Measurements from ENCODE around the gene CHDH. TPM values are rescaled to one million over a fixed set of nuclear protein-coding genes. Genes with fewer than 3 reads are reported as not detected.

Gene CHDH
- total and polyA plus RNA-seq, 12 donors, result 0.29 to 17.5 (median 2.2) TPM

- intact Hi-C loops (cut with DNase I), result loop anchor here in 1 of 10 donors (2.0 kb wide), 1 partner anchor 28 kb away; no protein-coding TSS in a partner anchor
- H3K4me1 ChIP-seq, result no peaks in the 10 kb centered on the region
- no peaks in the 10 kb centered on the region for H3K9me3 ChIP-seq
- H3K4me3 ChIP-seq, result no peak overlapping the region
- peaks cover 0 to 36% (median 14%) of the 10 kb centered on the region in 7 donors for H3K27me3 ChIP-seq
- no peaks in the 10 kb centered on the region for H3K36me3 ChIP-seq
- TF ChIP-seq CTCF (IDR thresholded peaks at IDR 0.05), result no peak
- ATAC-seq (no peak), DNase-seq (no peak)
- H3K27ac ChIP-seq, result no peak overlapping the region
- WGBS, 2 donors, result 89 to 90% methylated on average over 7 of the region's 7 CpGs
Observed at GRCh38 chr3:53766706-53767105, 79.5 kb downstream of the CHDH start.

GRCh38 chr3:53765753-53766152 is 80.5 kb downstream of the CHDH start:
- peaks cover 0 to 40% (median 11%) of the 10 kb centered on the region in 7 donors for H3K27me3 ChIP-seq
- no peak overlapping the region for H3K27ac ChIP-seq
- no peaks in the 10 kb centered on the region for H3K4me1 ChIP-seq
- TF ChIP-seq CTCF (IDR thresholded peaks at IDR 0.05), result no peak
- WGBS, 2 donors, result 82 to 90% methylated on average over 5 of the region's 5 CpGs
- no peak overlapping the region for H3K4me3 ChIP-seq
- H3K36me3 ChIP-seq, result no peaks in the 10 kb centered on the region
- intact Hi-C loops (cut with DNase I), result loop anchor here in 1 of 10 donors (2.0 kb wide), 1 partner anchor 29 kb away; no protein-coding TSS in a partner anchor
- DNase-seq (no peak), ATAC-seq (no peak)
- H3K9me3 ChIP-seq, result no peaks in the 10 kb centered on the region

GRCh38 chr3:53764026-53764775 is 82.0 kb downstream of the CHDH start:
- no peak for DNase-seq
- Histone ChIP-seq H3K27ac (no peak overlapping the region), H3K27me3 (peaks cover 0 to 29% (median 6%) of the 10 kb centered on the region in 7 donors), H3K4me3 (no peak overlapping the region), H3K36me3 (no peaks in the 10 kb centered on the region), H3K4me1 (no peaks in the 10 kb centered on the region), H3K9me3 (no peaks in the 10 kb centered on the region)
- no peak for ATAC-seq
- intact Hi-C loops (cut with DNase I), result no loop called here
- TF ChIP-seq CTCF (IDR thresholded peaks at IDR 0.05), result no peak
- WGBS, 2 donors, result 84 to 87% methylated on average over 14 of the region's 14 CpGs

- Histone ChIP-seq H3K27me3 (peaks cover 0 to 22% (median 3%) of the 10 kb centered on the region in 7 donors), H3K4me3 (no peak overlapping the region), H3K36me3 (no peaks in the 10 kb centered on the region), H3K9me3 (no peaks in the 10 kb centered on the region), H3K4me1 (no peaks in the 10 kb centered on the region), H3K27ac (no peak overlapping the region)
- TF ChIP-seq CTCF (IDR thresholded peaks at IDR 0.05), result no peak
- WGBS, 2 donors, result 83 to 84% methylated on average over 7 of the region's 7 CpGs
- no peak for ATAC-seq
- intact Hi-C loops (cut with DNase I), result no loop called here
- DNase-seq, result no peak
Observed at GRCh38 chr3:53763353-53763752, 82.9 kb downstream of the CHDH start.

Other genes starting within 250 kb of the CHDH start
- gene IL17RB, start 149 bp upstream of the CHDH start, total RNA-seq, result 1 to 10 TPM in 3 of 10 donors, under 1 TPM in 5, not detected in 2; 0.16 to 7.7 (median 0.67) TPM
- 1 to 10 TPM in 1 of 2 donors, under 1 TPM in 1; 0.20 to 2.1 TPM for gene IL17RB, start 149 bp upstream of the CHDH start, polyA plus RNA-seq
- 10 to 100 TPM; 24.1 to 48.4 (median 42.3) TPM for gene ACTR8, start 35.7 kb upstream of the CHDH start, total RNA-seq
- gene ACTR8, start 35.7 kb upstream of the CHDH start, polyA plus RNA-seq, result 10 to 100 TPM; 10.8 to 14.2 TPM
- gene SELENOK, start 45.4 kb upstream of the CHDH start, total RNA-seq, result 100 to 1,000 TPM in 6 of 10 donors, 10 to 100 TPM in 4; 90.9 to 146 (median 101) TPM
- gene SELENOK, start 45.4 kb upstream of the CHDH start, polyA plus RNA-seq, result 100 to 1,000 TPM; 225 to 243 TPM